ENCODE data around the gene ZNF438. TPM values are rescaled to one million over a fixed set of nuclear protein-coding genes. Genes with fewer than 3 reads are reported as not detected.

Gene ZNF438
- total RNA-seq, 1 experiment from 2014 or later: 2.6 TPM

GRCh38 chr10:30832749-30833627, 198.7 kb downstream of the ZNF438 start:
- DNase-seq (ENCODE audit: extremely low read depth, low read depth): no peak

GRCh38 chr10:30832001-30832748, 199.5 kb downstream of the ZNF438 start:
- no peak for DNase-seq (ENCODE audit: extremely low read depth, low read depth)

GRCh38 chr10:30831426-30831825, 200.2 kb downstream of the ZNF438 start:
- DNase-seq (ENCODE audit: extremely low read depth, low read depth): no peak

- DNase-seq (ENCODE audit: extremely low read depth, low read depth): no peak
Measured at GRCh38 chr10:30830315-30831230, 201.1 kb downstream of the ZNF438 start.

- no peak for DNase-seq (ENCODE audit: extremely low read depth, low read depth)
Measured at GRCh38 chr10:30829901-30830300, 201.8 kb downstream of the ZNF438 start.

- no peak for DNase-seq (ENCODE audit: extremely low read depth, low read depth)
Measured at GRCh38 chr10:30828680-30829079, 203.0 kb downstream of the ZNF438 start.

- no peak for DNase-seq (ENCODE audit: extremely low read depth, low read depth)
Measured at GRCh38 chr10:30828164-30828563, 203.5 kb downstream of the ZNF438 start.

- no peak for DNase-seq (ENCODE audit: extremely low read depth, low read depth)
Measured at GRCh38 chr10:30827531-30828120, 204.0 kb downstream of the ZNF438 start.

- no peak for DNase-seq (ENCODE audit: extremely low read depth, low read depth)
Measured at GRCh38 chr10:30826679-30827078, 205.0 kb downstream of the ZNF438 start.

GRCh38 chr10:30825495-30825894, 206.2 kb downstream of the ZNF438 start:
- no peak for DNase-seq (ENCODE audit: extremely low read depth, low read depth)

GRCh38 chr10:30825022-30825421, 206.6 kb downstream of the ZNF438 start:
- DNase-seq (ENCODE audit: extremely low read depth, low read depth): no peak

GRCh38 chr10:30823651-30824050, 208.0 kb downstream of the ZNF438 start:
- no peak for DNase-seq (ENCODE audit: extremely low read depth, low read depth)

GRCh38 chr10:30822693-30823465, 208.8 kb downstream of the ZNF438 start:
- DNase-seq (ENCODE audit: extremely low read depth, low read depth): no peak

- DNase-seq (ENCODE audit: extremely low read depth, low read depth): no peak
Measured at GRCh38 chr10:30821994-30822692, 209.5 kb downstream of the ZNF438 start.

- DNase-seq (ENCODE audit: extremely low read depth, low read depth): no peak
Measured at GRCh38 chr10:30821261-30821993, 210.2 kb downstream of the ZNF438 start.

GRCh38 chr10:30820261-30820991, 211.2 kb downstream of the ZNF438 start:
- DNase-seq (ENCODE audit: extremely low read depth, low read depth): no peak

GRCh38 chr10:30819341-30820181, 212.1 kb downstream of the ZNF438 start:
- no peak for DNase-seq (ENCODE audit: extremely low read depth, low read depth)

Measured in NCI-H460 (cell line).